Tibial nerve (tissue), 4 donors: ENCODE results near the gene GPR4. TPM values are rescaled to one million over a fixed set of nuclear protein-coding genes. Genes with fewer than 3 reads are reported as not detected.

Experiments
- DNase-seq, 2 donors: peaks; one replicate each; pipeline ENCODE4 v3.0.0-alpha.2; 2019; ENCODE audit warnings: low spot score in 2 of 2
- H3K27ac ChIP-seq, 4 donors: fragments of 200-600 bp; sonication (generic) in 3 of 4; one replicate each; pipeline ENCODE4 v1.5.1; 2017 to 2019; ENCODE audit warnings: mild to moderate bottlenecking in 1 of 4
- H3K27me3 ChIP-seq, 2 donors: fragments of 200-600 bp; sonication (generic) in 1 of 2; one replicate each; pipeline versions ENCODE4 v1.5.1 to v1.6.0; 2017 to 2019
- H3K36me3 ChIP-seq, 3 donors: fragments of 200-600 bp; sonication (generic); one replicate each; pipeline ENCODE4 v1.5.1; 2018 to 2019
- H3K4me1 ChIP-seq, 4 donors: fragments of 200-600 bp; sonication (generic) in 3 of 4; one replicate each; pipeline ENCODE4 v1.5.1; 2017 to 2019
- H3K4me3 ChIP-seq, 4 donors: fragments of 200-600 bp; sonication (generic) in 3 of 4; one replicate each; pipeline ENCODE4 v1.5.1; 2017 to 2019; ENCODE audit warnings: mild to moderate bottlenecking in 1 of 4, moderate library complexity in 1 of 4
- H3K9me3 ChIP-seq, 4 donors: fragments of 200-600 bp; sonication (generic) in 3 of 4; one replicate each; pipeline ENCODE4 v1.5.1; 2017 to 2019
- EP300 ChIP-seq, 2 donors: sonication (generic); formaldehyde crosslinking; IDR thresholded peaks; one replicate each; pipeline ENCODE4 v1.6.1; 2017; ENCODE audit warnings: antibody characterized with exemption in 2 of 2, mild to moderate bottlenecking in 1 of 2
- POLR2A ChIP-seq, 2 donors: fragments of 450-650 bp; IDR thresholded peaks; one replicate each; pipeline ENCODE4 v1.6.1; 2017; ENCODE audit warnings: antibody characterized with exemption in 2 of 2, mild to moderate bottlenecking in 2 of 2, moderate library complexity in 2 of 2
- WGBS, 2 donors: methylation state at CpG; one replicate each; pipeline ENCODE4 v1.1.5; 2018; 5-methylcytosine and 5-hydroxymethylcytosine counted together
- total RNA-seq, 4 donors: library from RNA; depleted of rRNA; stranded (reverse); fragments of >200 nt; gene quantifications; one replicate each; pipeline ENCODE4 v1.1.0, GENCODE V29; 2016
- TF ChIP-seq, protein P1 (sequence below), 5 experiments: fragments of 200-600 bp in 3 of 5; fragments of 450-650 bp in 2 of 5; sonication (generic) in 3 of 5; IDR thresholded peaks; one replicate each; pipeline ENCODE4 v1.5.1; 2016 to 2019; ENCODE audit warnings: antibody characterized with exemption in 5 of 5, mild to moderate bottlenecking in 3 of 5, moderate library complexity in 2 of 5

The GPR4 gene
- total RNA-seq, 4 donors from 2014 or later = 12.6 to 15.6 (median 13.8) TPM

DNA sequence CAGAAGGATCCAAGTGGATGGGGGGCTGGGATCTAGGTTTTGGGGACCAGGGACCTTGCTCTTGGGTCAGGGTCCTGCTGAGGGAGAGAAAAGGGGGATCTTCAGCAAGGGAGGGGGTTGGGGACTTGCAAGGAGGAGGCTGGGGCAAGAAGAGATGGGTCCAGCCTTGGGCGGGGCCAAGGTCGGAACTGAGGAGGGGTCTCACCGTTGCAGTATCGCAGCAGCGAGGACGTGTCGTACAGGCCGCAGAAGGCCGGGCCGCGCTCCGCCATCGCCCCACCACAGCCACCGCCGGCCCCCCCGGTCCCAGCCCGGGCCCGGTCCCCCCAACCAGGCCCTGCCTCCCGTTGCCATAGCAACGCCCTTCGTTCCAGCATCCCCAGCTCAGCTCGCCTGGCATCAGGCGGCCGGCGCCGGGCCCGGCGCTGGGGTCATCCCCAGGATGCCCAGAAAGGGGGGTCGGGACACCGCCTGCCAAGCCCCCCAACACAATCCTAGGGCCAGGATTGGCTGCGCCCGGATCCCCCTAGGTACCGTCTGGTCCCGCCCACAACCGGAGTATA is 43.1 kb upstream of the GPR4 start:
- 12 to 14% methylated on average over 23 to 27 of the region's 35 CpGs for WGBS, 2 donors
- no peak for DNase-seq
- Histone ChIP-seq H3K36me3 (no peaks in the 10 kb centered on the region), H3K9me3 (no peaks in the 10 kb centered on the region), H3K4me3 (peak overlapping the region in 2 of 4 donors; percentile 34 to 39), H3K27ac (no peak overlapping the region), H3K27me3 (peaks cover 0 to 44% of the 10 kb centered on the region in 2 donors), H3K4me1 (peaks cover 0 to 48% (median 25%) of the 10 kb centered on the region in 4 donors)
- no peak for TF ChIP-seq POLR2A (IDR thresholded peaks at IDR 0.05)
- TF ChIP-seq, protein P1, sequence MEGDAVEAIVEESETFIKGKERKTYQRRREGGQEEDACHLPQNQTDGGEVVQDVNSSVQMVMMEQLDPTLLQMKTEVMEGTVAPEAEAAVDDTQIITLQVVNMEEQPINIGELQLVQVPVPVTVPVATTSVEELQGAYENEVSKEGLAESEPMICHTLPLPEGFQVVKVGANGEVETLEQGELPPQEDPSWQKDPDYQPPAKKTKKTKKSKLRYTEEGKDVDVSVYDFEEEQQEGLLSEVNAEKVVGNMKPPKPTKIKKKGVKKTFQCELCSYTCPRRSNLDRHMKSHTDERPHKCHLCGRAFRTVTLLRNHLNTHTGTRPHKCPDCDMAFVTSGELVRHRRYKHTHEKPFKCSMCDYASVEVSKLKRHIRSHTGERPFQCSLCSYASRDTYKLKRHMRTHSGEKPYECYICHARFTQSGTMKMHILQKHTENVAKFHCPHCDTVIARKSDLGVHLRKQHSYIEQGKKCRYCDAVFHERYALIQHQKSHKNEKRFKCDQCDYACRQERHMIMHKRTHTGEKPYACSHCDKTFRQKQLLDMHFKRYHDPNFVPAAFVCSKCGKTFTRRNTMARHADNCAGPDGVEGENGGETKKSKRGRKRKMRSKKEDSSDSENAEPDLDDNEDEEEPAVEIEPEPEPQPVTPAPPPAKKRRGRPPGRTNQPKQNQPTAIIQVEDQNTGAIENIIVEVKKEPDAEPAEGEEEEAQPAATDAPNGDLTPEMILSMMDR (IDR thresholded peaks at IDR 0.05) = no peak
- TF ChIP-seq EP300 (IDR thresholded peaks at IDR 0.05) = no peak

DNA sequence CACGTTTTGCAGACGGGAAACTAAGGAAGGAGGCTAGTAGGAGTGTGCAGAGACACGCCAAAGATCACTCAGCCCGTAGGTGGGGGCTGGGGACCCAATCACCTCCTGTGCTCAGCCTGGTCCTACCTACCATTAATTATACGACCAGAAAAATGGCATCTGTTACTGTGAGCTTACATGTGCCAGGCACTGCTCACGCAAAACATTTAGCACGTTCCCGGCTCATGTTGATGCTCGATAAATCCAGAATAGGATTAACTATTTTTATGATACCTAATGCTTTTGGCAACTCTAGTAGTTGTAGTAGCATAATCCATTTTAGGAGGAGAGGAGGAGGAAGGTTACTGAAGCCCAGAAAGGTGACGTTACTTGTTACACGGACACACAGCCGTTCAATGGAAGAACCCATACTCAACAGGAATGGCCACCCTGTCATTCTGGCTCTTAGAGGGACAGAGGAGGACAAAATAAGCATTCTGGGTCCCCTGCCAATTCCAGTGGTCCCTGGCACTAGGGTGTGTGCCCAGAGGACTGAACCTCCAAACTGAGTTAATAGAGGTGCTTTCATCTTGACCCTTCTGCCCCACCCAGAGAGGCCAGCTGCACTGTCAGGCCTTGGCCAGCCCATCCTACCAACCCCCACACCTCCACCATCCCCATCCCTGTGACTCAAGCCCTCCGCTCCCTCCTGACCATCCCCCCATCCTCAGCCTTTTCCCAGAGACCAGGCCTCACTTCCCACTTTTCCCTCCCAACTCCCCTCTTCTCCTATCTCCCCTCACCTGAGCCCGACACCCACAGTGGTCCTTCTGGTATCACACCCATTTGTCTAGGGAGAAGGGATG is 42.1 kb upstream of the GPR4 start:
- Histone ChIP-seq H3K9me3 (no peaks in the 10 kb centered on the region), H3K36me3 (no peaks in the 10 kb centered on the region), H3K27ac (no peak overlapping the region), H3K4me1 (peaks cover 0 to 56% (median 25%) of the 10 kb centered on the region in 4 donors), H3K27me3 (peaks cover 0 to 36% of the 10 kb centered on the region in 2 donors), H3K4me3 (no peak overlapping the region)
- TF ChIP-seq, protein P1 (IDR thresholded peaks at IDR 0.05) = no peak
- TF ChIP-seq EP300 (IDR thresholded peaks at IDR 0.05) (no peak), POLR2A (IDR thresholded peaks at IDR 0.05) (no peak)
- WGBS, 2 donors = 46 to 47% methylated on average over 14 of the region's 14 CpGs
- no peak for DNase-seq

DNA sequence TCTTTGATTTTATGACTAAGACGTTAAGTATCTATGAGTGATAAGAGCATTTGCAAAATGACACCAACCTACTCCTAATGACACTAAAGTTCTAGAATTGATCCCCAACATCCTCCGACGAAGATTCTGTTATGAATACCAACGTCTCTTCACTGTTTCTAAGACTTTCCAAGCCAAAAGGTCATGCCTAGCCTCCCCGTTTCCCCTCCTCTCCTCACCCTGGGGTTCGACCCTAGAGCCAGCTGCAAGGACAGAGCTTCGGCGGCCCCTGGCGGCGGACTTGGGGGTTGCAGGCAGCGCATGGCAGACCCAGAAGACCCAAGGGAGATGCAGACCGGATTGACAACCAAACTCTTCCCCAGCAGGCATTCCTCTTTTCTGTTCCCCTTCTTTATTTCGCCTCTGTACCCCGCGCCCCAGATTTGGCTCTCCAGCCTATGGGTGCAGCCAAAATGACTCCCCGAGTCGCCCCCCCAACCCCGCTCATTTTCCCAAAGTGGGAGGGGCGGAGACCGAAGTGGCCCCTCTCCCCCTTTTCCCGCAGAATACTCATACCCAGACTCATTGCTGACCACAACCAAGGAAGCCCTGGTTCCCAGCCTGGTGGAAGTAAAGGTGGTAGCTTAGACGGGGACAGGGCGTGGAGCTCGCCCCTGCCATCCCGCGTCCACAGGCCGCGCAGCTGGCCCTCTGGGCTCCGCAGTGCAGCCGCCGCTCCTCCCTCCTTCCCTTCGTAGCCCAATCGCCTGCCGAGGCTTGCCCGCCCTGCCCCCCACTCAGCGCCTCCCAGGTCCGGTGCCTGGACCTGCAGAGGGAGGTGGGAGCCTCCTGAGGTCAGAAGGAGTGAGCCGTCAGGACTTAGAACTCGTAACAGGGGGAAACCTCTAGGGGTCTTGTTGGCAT is 41.3 kb upstream of the GPR4 start:
- Histone ChIP-seq H3K27ac (no peak overlapping the region), H3K4me3 (no peak overlapping the region), H3K9me3 (no peaks in the 10 kb centered on the region), H3K27me3 (peaks cover 0 to 36% of the 10 kb centered on the region in 2 donors), H3K4me1 (peaks cover 0 to 64% (median 31%) of the 10 kb centered on the region in 4 donors), H3K36me3 (no peaks in the 10 kb centered on the region)
- DNase-seq = peak; percentile 70 to 91
- 8 to 12% methylated on average over 25 to 39 of the region's 39 CpGs for WGBS, 2 donors
- TF ChIP-seq EP300 (IDR thresholded peaks at IDR 0.05) (peak in 1 of 2 donors; percentile 11), POLR2A (IDR thresholded peaks at IDR 0.05) (no peak)
- TF ChIP-seq, protein P1 (IDR thresholded peaks at IDR 0.05) = peak; percentile 93 to 99 (median 96)

DNA sequence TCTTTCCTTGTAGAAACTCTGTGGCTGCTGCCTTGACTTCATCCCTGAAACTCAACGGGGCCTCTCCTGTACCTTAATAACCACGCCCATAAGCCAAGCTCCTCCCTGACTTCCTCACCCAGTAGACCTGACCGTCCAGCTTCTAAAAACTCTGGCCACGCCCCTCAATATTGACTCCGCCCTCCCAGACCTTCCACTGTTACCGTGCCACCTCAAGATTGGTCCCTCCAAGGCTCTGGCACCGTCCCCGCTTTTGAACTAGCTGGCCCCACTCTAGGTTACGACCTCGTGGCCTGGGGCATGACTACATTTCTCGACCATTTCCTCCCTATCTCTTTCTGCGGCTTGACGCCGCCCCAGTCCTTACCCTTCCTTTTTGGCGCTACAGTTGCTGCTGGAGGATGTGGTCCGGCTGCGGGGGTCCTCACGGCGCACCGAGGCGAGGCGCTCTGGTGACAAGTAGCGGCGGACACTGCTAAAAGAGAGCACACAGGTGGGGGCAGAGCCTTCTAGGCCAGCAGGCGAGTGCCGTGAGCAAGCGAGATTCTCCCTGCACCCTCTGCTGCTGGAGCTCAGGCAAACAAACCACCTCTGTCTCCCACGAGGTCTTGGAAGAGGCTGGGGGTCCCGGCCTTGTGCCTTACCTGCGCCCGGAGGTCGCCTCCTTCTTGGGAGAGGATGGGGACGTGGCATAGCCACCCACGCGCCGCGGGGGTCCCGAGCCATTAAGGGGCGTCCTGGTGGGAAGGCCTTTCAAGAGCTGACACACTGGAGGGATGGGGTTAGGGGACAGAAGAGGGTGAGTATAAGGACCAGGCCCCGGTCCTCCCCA is 39.5 kb upstream of the GPR4 start:
- Histone ChIP-seq H3K36me3 (no peaks in the 10 kb centered on the region), H3K4me3 (peak overlapping the region; percentile 17 to 48 (median 29)), H3K9me3 (no peaks in the 10 kb centered on the region), H3K27ac (peak overlapping the region; percentile 43 to 83 (median 78)), H3K27me3 (peaks cover 0 to 33% of the 10 kb centered on the region in 2 donors), H3K4me1 (peaks cover 0 to 70% (median 31%) of the 10 kb centered on the region in 4 donors)
- 8 to 9% methylated on average over 27 to 39 of the region's 40 CpGs for WGBS, 2 donors
- DNase-seq = peak; percentile 57 to 72
- no peak for TF ChIP-seq EP300 (IDR thresholded peaks at IDR 0.05)
